BJ (cell line): ENCODE measurements around the gene ABHD16B. TPM values are rescaled to one million over a fixed set of nuclear protein-coding genes. Genes with fewer than 3 reads are reported as not detected.

ENCODE experiments used
- CTCF ChIA-PET: fragments of 350-600 bp; formaldehyde crosslinking; extraction: SDS; loops from one replicate; lab custom pipeline; 2021; ENCODE audit warnings: antibody characterized with exemption, inconsistent platforms; lab: Yijun Ruan, JAX
- POLR2A ChIA-PET: fragments of 300-600 bp; sonication (Branson Sonifier 250); formaldehyde crosslinking; extraction: SDS; loops from one replicate; lab custom pipeline; 2021; ENCODE audit warnings: antibody characterized with exemption; lab: Charles Lee
- DNase-seq: peaks from one replicate; pipeline ENCODE4 v3.0.0-alpha.2; 2011; ENCODE audit warnings: low read depth
- H3K27me3 ChIP-seq: 2 replicates; pipeline ENCODE4 v1.6.0; 2011; ENCODE audit warnings: low read length; ENCODE audit not compliant: control insufficient read depth, insufficient read depth
- H3K36me3 ChIP-seq: 2 replicates; pipeline ENCODE4 v1.5.1; 2011; ENCODE audit warnings: low read length; ENCODE audit not compliant: control insufficient read depth, insufficient read depth
- H3K4me3 ChIP-seq: 2 replicates; pipeline ENCODE4 v1.5.1; 2011; ENCODE audit warnings: low read depth, mild to moderate bottlenecking, control low read depth, low read length
- polyA plus RNA-seq: library from polyadenylated mRNA; depleted of rRNA; stranded (reverse); fragments of >200 nt; gene quantifications from 2 replicates; pipeline ENCODE4 v1.2.3, GENCODE V29; 2011; rRNA removed
- small RNA-seq: library from RNA; depleted of rRNA; stranded (forward); fragments of <200 nt; gene quantifications from one replicate; pipeline ENCODE3, GENCODE V24; 2012; ENCODE audit warnings: low replicate concordance, low read depth; ENCODE audit not compliant: insufficient read length
- TF ChIP-seq, protein P1 (sequence below): IDR thresholded peaks from 2 replicates; pipeline ENCODE4 v1.5.1; 2011; ENCODE audit warnings: low read depth, mild to moderate bottlenecking, control low read depth, inconsistent platforms, low read length, moderate library complexity; ENCODE audit not compliant: insufficient read depth

The ABHD16B gene
- polyA plus RNA-seq, 1 experiment: not detected

DNA sequence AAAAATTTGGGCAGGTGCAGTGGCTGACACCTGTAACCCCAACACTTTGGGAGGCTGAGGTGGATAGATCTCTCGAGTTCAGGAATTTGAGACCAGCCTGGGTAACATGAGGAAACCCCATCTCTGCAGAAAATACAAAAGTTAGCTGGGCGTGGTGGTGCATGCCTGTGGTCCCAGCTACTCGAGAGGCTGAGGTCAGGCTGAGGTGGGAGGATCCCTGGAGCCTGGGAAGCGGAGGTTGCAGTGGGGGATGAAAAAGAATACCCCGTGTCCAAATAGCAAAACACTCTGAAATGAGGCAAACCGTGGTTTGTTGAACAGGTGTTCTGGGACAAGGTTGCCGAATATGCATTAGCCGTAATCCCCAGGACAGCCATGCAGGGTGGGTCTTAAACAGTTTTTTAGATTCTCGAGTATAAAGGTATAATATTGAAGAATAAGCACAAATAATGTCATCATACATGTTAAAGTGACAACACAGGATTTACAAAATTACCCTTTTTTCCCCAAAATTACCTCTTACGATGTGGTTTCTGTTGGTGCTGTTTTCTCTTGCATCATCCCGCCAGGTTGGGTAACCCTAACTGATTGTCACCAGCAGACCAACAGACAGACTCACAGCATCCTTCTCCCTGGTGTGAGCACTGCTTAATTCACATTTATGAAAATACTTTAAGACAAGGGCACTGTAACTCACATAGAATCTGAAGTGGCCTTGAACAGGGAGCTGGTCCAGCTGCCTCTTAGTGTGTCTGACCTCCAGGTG lies 42.7 kb downstream of the ABHD16B start:
- TF ChIP-seq, protein P1, sequence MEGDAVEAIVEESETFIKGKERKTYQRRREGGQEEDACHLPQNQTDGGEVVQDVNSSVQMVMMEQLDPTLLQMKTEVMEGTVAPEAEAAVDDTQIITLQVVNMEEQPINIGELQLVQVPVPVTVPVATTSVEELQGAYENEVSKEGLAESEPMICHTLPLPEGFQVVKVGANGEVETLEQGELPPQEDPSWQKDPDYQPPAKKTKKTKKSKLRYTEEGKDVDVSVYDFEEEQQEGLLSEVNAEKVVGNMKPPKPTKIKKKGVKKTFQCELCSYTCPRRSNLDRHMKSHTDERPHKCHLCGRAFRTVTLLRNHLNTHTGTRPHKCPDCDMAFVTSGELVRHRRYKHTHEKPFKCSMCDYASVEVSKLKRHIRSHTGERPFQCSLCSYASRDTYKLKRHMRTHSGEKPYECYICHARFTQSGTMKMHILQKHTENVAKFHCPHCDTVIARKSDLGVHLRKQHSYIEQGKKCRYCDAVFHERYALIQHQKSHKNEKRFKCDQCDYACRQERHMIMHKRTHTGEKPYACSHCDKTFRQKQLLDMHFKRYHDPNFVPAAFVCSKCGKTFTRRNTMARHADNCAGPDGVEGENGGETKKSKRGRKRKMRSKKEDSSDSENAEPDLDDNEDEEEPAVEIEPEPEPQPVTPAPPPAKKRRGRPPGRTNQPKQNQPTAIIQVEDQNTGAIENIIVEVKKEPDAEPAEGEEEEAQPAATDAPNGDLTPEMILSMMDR: no peak
- POLR2A ChIA-PET: no interaction called here
- no peak for DNase-seq
- H3K4me3 ChIP-seq: no peak overlapping the region
- no peaks in the 10 kb centered on the region for H3K36me3 ChIP-seq
- H3K27me3 ChIP-seq: no peaks in the 10 kb centered on the region
- CTCF ChIA-PET: no interaction called here

DNA sequence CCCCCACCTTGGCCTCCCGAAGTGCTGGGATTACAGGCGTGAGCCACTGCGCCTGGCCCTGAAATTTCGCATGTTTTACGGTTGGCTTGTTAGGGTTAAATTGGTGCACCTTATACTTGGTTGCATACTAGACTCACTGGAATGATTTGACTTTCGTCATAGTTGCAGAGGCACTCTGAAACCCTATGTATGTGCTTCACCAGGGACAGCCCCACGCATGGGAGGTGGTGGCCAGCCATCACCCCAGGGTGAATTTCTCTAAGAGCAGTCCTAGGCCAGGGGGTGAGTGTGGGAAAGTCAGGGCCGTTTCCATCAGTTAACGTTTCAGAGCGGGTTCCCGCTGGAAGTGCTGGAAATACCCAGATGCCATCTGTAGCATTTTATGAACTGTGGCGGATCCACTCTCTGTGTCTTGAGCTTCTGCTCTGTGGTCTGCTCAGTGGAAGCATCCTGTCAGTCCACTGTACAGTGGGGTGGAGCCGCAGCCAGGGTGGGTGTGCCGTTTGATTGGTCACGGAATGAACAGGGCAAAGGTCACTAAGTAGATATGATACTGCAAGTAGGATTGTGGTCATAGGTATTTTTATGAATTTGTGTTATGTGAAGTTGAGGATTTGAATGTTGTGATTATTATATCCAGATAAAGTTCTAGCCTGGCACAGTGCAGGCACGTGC lies 46.8 kb downstream of the ABHD16B start:
- H3K36me3 ChIP-seq: no peaks in the 10 kb centered on the region
- H3K4me3 ChIP-seq: no peak overlapping the region
- CTCF ChIA-PET: no interaction called here
- no peak for DNase-seq
- H3K27me3 ChIP-seq: no peaks in the 10 kb centered on the region
- TF ChIP-seq, protein P1: no peak
- POLR2A ChIA-PET: no interaction called here

DNA sequence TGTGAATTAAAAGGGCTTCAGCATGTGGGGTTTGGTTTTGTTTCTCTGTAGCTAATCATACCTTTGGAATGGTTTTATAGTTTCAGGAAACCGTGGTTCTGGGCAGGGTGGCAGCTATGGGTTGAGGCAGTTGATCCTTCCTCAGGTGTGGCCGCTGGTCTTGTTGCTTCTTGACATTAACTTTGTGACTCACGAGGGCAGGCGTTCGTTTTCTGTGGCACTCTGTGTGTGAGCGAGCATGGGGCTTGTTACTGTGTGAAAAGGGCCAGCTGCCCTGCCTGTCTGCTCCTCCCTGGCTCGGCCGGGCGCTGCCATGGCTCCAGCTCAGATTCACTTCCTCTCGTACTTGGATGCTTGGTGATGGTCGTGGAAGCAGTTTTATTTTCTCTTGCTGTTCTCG lies 49.9 kb downstream of the ABHD16B start:
- POLR2A ChIA-PET: no interaction called here
- DNase-seq: no peak
- CTCF ChIA-PET: interaction anchor here (1.8 kb wide), 1 partner anchor 15 kb away, joined by 4 read pairs; no protein-coding TSS in a partner anchor
- Histone ChIP-seq H3K36me3 (no peaks in the 10 kb centered on the region), H3K4me3 (no peak overlapping the region), H3K27me3 (no peaks in the 10 kb centered on the region)
- TF ChIP-seq, protein P1: no peak

Small RNA genes lying within 50 kb of the gene (small RNA-seq; reads per million reads assigned to genes)
- gene RNU1-134P: 0.84 reads per million

Other genes with a start within 250 kb of the ABHD16B start
- 5.2 and 7.4 TPM in 2 replicates for gene GMEB2, start 234.4 kb upstream of the ABHD16B start, polyA plus RNA-seq
- gene STMN3, start 208.1 kb upstream of the ABHD16B start, polyA plus RNA-seq: 9.7 and 12.7 TPM in 2 replicates
- gene RTEL1, start 203.2 kb upstream of the ABHD16B start, polyA plus RNA-seq: 13.6 and 18.3 TPM in 2 replicates
- gene TNFRSF6B, start 164.8 kb upstream of the ABHD16B start, polyA plus RNA-seq: 2.1 and 3.2 TPM in 2 replicates
- gene ARFRP1, start 153.5 kb upstream of the ABHD16B start, polyA plus RNA-seq: 29.3 and 41.9 TPM in 2 replicates
- 9.4 and 15.9 TPM in 2 replicates for gene ZGPAT, start 153.5 kb upstream of the ABHD16B start, polyA plus RNA-seq
- 1.7 and 2.5 TPM in 2 replicates for gene LIME1, start 124.8 kb upstream of the ABHD16B start, polyA plus RNA-seq
- gene SLC2A4RG, start 121.7 kb upstream of the ABHD16B start, polyA plus RNA-seq: 36.6 and 52.0 TPM in 2 replicates
- gene ZBTB46, start 30.2 kb upstream of the ABHD16B start, polyA plus RNA-seq: 0.13 and 0.32 TPM in 2 replicates
- 243 and 288 TPM in 2 replicates for gene TPD52L2, start 3.8 kb downstream of the ABHD16B start, polyA plus RNA-seq
- gene DNAJC5, start 33.6 kb downstream of the ABHD16B start, polyA plus RNA-seq: 33.7 and 45.6 TPM in 2 replicates
- gene UCKL1, start 94.9 kb downstream of the ABHD16B start, polyA plus RNA-seq: 24.0 and 40.1 TPM in 2 replicates
- gene ZNF512B, start 108.4 kb downstream of the ABHD16B start, polyA plus RNA-seq: 4.6 and 6.0 TPM in 2 replicates
- 0.88 and 1.4 TPM in 2 replicates for gene SAMD10, start 118.1 kb downstream of the ABHD16B start, polyA plus RNA-seq
- gene PRPF6, start 119.6 kb downstream of the ABHD16B start, polyA plus RNA-seq: 37.9 and 52.3 TPM in 2 replicates
- 0.05 and 0.06 TPM in 2 replicates for gene C20orf204, start 174.7 kb downstream of the ABHD16B start, polyA plus RNA-seq
- gene SOX18, start 188.1 kb downstream of the ABHD16B start, polyA plus RNA-seq: not detected in 2 replicates
- 17.3 and 34.2 TPM in 2 replicates for gene TCEA2, start 201.7 kb downstream of the ABHD16B start, polyA plus RNA-seq
- gene RGS19, start 218.0 kb downstream of the ABHD16B start, polyA plus RNA-seq: 12.1 and 14.5 TPM in 2 replicates
- 0.66 and 0.97 TPM in 2 replicates for gene OPRL1, start 218.6 kb downstream of the ABHD16B start, polyA plus RNA-seq
- gene LKAAEAR1, start 222.9 kb downstream of the ABHD16B start, polyA plus RNA-seq: not detected in 2 replicates
- gene NPBWR2, start 246.1 kb downstream of the ABHD16B start, polyA plus RNA-seq: not detected in 2 replicates